Omental fat pad (tissue), 4 donors: ENCODE data around the gene C1orf174. TPM values are rescaled to one million over a fixed set of nuclear protein-coding genes. Genes with fewer than 3 reads are reported as not detected.

ENCODE experiments used
- ATAC-seq: fragments of 150-250 bp; one replicate; pipeline ENCODE4 v1.9.1; 2016; ENCODE audit warnings: mild to moderate bottlenecking, moderate library complexity; ENCODE audit not compliant: low FRiP score
- DNase-seq: peaks from one replicate; pipeline ENCODE4 v3.0.0-alpha.2; 2019; ENCODE audit warnings: low spot score
- total RNA-seq, 4 donors: library from RNA; depleted of rRNA; stranded (reverse); fragments of >200 nt; gene quantifications; one replicate each; pipeline ENCODE4 v1.1.0, GENCODE V29; 2016
- TF ChIP-seq, protein P1 (sequence below), 3 donors: fragments of 450-650 bp; IDR thresholded peaks; one replicate each; pipeline ENCODE4 v1.5.1; 2016 to 2017; ENCODE audit warnings: antibody characterized with exemption in 3 of 3, mild to moderate bottlenecking in 3 of 3, moderate library complexity in 2 of 3

Gene C1orf174
- total RNA-seq, 4 donors from 2014 or later = 14.2 to 20.6 (median 19.0) TPM

GRCh38 chr1:3931007-3931912 lies 31.2 kb upstream of the C1orf174 start:
- no peak for ATAC-seq
- no peak for DNase-seq
- TF ChIP-seq, protein P1, sequence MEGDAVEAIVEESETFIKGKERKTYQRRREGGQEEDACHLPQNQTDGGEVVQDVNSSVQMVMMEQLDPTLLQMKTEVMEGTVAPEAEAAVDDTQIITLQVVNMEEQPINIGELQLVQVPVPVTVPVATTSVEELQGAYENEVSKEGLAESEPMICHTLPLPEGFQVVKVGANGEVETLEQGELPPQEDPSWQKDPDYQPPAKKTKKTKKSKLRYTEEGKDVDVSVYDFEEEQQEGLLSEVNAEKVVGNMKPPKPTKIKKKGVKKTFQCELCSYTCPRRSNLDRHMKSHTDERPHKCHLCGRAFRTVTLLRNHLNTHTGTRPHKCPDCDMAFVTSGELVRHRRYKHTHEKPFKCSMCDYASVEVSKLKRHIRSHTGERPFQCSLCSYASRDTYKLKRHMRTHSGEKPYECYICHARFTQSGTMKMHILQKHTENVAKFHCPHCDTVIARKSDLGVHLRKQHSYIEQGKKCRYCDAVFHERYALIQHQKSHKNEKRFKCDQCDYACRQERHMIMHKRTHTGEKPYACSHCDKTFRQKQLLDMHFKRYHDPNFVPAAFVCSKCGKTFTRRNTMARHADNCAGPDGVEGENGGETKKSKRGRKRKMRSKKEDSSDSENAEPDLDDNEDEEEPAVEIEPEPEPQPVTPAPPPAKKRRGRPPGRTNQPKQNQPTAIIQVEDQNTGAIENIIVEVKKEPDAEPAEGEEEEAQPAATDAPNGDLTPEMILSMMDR (IDR thresholded peaks at IDR 0.05) = no peak

DNA sequence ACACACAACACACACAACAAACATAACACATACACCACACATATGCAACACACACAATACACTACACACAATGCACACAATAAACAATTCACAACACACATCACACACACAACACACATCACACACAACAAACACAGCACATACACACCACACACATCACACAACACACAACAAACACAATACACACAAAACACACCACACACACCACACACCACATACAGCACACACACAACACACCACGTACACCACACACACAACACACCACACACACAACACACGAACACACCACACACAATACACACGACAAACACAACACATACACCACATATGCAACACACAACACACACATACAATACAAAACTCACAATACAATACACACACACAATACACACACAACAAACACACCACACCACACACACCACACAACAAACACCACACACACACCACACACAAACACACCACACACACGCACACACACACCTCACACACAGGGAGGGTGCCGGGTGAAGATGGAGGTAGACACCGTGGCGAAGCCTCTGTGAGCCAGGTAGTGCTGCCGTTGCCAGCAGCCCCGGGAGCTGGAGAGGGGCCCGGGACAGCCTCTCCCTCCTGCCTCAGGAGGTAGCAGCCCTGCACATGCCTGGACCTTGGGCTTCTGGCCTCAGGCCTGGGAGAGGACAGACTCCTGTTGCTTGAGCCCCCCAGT lies 30.4 kb upstream of the C1orf174 start:
- TF ChIP-seq, protein P1 (IDR thresholded peaks at IDR 0.05) = no peak
- no peak for DNase-seq
- no peak for ATAC-seq

GRCh38 chr1:3929126-3929525 lies 29.1 kb upstream of the C1orf174 start:
- ATAC-seq (no peak), DNase-seq (no peak)
- TF ChIP-seq, protein P1 (IDR thresholded peaks at IDR 0.05) = no peak

GRCh38 chr1:3928586-3928985 lies 28.5 kb upstream of the C1orf174 start:
- ATAC-seq (no peak), DNase-seq (no peak)
- TF ChIP-seq, protein P1 (IDR thresholded peaks at IDR 0.05) = no peak

- DNase-seq (no peak), ATAC-seq (no peak)
- TF ChIP-seq, protein P1 (IDR thresholded peaks at IDR 0.05) = no peak
These were observed 26.9 kb upstream of the C1orf174 start for GRCh38 chr1:3926956-3927355.

DNA sequence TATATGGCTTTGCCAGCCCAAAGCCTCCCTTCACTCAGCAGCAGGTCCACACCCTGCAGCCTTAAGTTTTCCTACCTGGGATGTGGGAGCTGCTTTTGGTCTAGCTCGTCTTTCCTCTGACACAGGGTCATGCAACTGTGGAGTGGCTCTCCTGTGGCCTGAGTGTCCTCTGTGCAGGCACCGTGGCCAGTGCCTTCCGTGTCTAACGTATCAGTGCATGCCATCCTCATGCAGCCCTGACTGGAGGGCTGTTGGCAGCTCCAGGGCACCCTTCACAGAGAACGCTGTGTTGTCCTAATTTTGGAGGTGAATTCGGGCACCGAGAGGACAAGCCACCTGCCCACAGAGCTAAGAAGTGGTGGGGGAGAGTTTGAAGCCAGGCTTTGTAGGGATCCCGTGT lies 25.7 kb upstream of the C1orf174 start:
- ATAC-seq = no peak
- TF ChIP-seq, protein P1 (IDR thresholded peaks at IDR 0.05) = no peak
- DNase-seq = no peak
